Caco-2 (cell line): Measurements from ENCODE around the gene CDKN3. TPM values are rescaled to one million over a fixed set of nuclear protein-coding genes. Genes with fewer than 3 reads are reported as not detected.
"Not testable (repeated sequence)": the region's sequence is repeated elsewhere in the genome, so short reads cannot be mapped to it uniquely, and the experiment has no call there.

Source experiments
- BruUV-seq: library from RNA; stranded (reverse); fragments of 400-500 nt; replicated peaks from 2 replicates; lab custom pipeline; 2021; lab: Mats Ljungman, UMichigan
- CTCF ChIA-PET: fragments of 300-600 bp; sonication (Branson Sonifier 250); formaldehyde crosslinking; loops from one replicate; lab custom pipeline; 2022; ENCODE audit warnings: antibody characterized with exemption; lab: Charles Lee
- POLR2A ChIA-PET: fragments of 300-600 bp; sonication (Branson Sonifier 250); formaldehyde crosslinking; loops from one replicate; lab custom pipeline; 2022; ENCODE audit warnings: antibody characterized with exemption; lab: Charles Lee
- DNase-seq, 2 experiments: peaks; one replicate each; pipeline versions ENCODE4 v3.0.0 to v3.0.0-alpha.2; 2020 to 2022
- H3K27me3 ChIP-seq: replicated peaks from 2 replicates; pipeline ENCODE4 v1.6.0; 2011; ENCODE audit warnings: low read length; ENCODE audit not compliant: control insufficient read depth, insufficient read depth
- H3K36me3 ChIP-seq: 2 replicates; pipeline ENCODE4 v1.5.1; 2011; ENCODE audit warnings: low read length; ENCODE audit not compliant: control insufficient read depth, insufficient read depth
- H3K4me1 ChIP-seq: fragments of 250-450 bp; sonication (Bioruptor Pico); 2 replicates; pipeline ENCODE4 v1.5.1; 2020; ENCODE audit warnings: mild to moderate bottlenecking
- H3K4me3 ChIP-seq: 2 replicates; pipeline ENCODE4 v1.5.1; 2011; ENCODE audit warnings: low read depth, mild to moderate bottlenecking, control low read depth, low read length
- H3K9me3 ChIP-seq: fragments of 250-450 bp; sonication (Bioruptor Pico); 2 replicates; pipeline ENCODE4 v1.5.1; 2020; ENCODE audit warnings: mild to moderate bottlenecking, moderate library complexity
- H3K27ac Mint-ChIP-seq: one replicate; pipeline ENCODE4 v1.8.0; 2022; ENCODE audit warnings: mixed read lengths; ENCODE audit not compliant: unreplicated experiment
- H3K27me3 Mint-ChIP-seq: one replicate; pipeline ENCODE4 v1.8.0; 2022; ENCODE audit warnings: mixed read lengths; ENCODE audit not compliant: insufficient read depth, unreplicated experiment
- H3K36me3 Mint-ChIP-seq: one replicate; pipeline ENCODE4 v1.8.0; 2022; ENCODE audit warnings: mild to moderate bottlenecking, mixed read lengths; ENCODE audit not compliant: insufficient read depth, unreplicated experiment
- H3K4me1 Mint-ChIP-seq: one replicate; pipeline ENCODE4 v1.8.0; 2022; ENCODE audit warnings: low read depth, mixed read lengths; ENCODE audit not compliant: unreplicated experiment
- H3K4me3 Mint-ChIP-seq: one replicate; pipeline ENCODE4 v1.8.0; 2022; ENCODE audit warnings: mild to moderate bottlenecking, moderate library complexity, mixed read lengths; ENCODE audit not compliant: unreplicated experiment
- H3K9me3 Mint-ChIP-seq: one replicate; pipeline ENCODE4 v1.8.0; 2022; ENCODE audit warnings: mixed read lengths; ENCODE audit not compliant: unreplicated experiment
- CTCF ChIP-seq, 2 experiments: fragments of 200-600 bp in 1 of 2; IDR thresholded peaks; 1 replicate in 1 of 2; 2 replicates in 1 of 2; pipeline versions ENCODE4 v1.5.1 to v1.8.0; 2011 to 2022; ENCODE audit warnings: antibody characterized with exemption in 1 of 2, control low read depth in 1 of 2, inconsistent platforms in 1 of 2, low read depth in 1 of 2, low read length in 1 of 2, mild to moderate bottlenecking in 1 of 2, moderate library complexity in 1 of 2; ENCODE audit not compliant: insufficient read depth in 1 of 2, severe bottlenecking in 1 of 2, unreplicated experiment in 1 of 2
- intact Hi-C: fragments of 100-400 bp; cut with micrococcal nuclease; formaldehyde crosslinking; loops from one replicate; pipeline ENCODE4 v1.10.0; 2022; ENCODE audit not compliant: unreplicated experiment
- total RNA-seq: library from RNA; stranded (reverse); gene quantifications from 2 replicates; pipeline ENCODE4 v1.2.3, GENCODE V29; 2022

CDKN3 gene
- total RNA-seq, 1 experiment from 2014 or later = 83.0 TPM

DNA sequence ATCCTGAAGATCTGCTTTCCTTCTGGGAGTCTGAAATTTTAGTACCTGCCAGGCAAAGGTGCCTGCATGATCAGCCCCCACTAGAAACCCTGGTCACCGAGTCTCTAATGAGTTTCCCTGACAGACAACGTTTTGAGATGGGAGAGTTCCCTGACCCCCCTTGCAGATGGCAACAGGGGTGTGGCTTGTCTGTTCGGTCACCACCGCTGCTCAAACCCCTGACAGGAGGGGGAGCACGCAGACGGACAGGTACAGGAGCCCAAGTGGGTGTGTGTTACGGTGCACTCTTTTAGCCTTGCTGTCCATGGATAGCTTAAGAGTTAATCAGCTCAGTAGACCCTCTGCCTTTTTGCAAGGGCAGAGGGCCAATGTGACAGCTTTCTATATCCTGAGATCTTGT is 19.3 kb upstream of the CDKN3 start:
- Mint-ChIP-seq H3K4me1 (peaks cover 7% of the 10 kb centered on the region), H3K27ac (no peak overlapping the region), H3K27me3 (no peaks in the 10 kb centered on the region), H3K36me3 (no peaks in the 10 kb centered on the region), H3K4me3 (no peak overlapping the region), H3K9me3 (no peaks in the 10 kb centered on the region)
- Histone ChIP-seq H3K27me3 (no peaks in the 10 kb centered on the region), H3K4me1 (no peaks in the 10 kb centered on the region), H3K36me3 (no peaks in the 10 kb centered on the region), H3K4me3 (no peak overlapping the region), H3K9me3 (no peaks in the 10 kb centered on the region)
- POLR2A ChIA-PET = no interaction called here
- CTCF ChIA-PET = interaction anchor here (0.8 kb wide), 1 partner anchor 19 kb away, joined by 3 read pairs; the partner anchor contains the start of gene CDKN3
- DNase-seq = no peak
- intact Hi-C loops = no loop called here
- no peak for TF ChIP-seq CTCF (IDR thresholded peaks at IDR 0.05; ENCODE audit: insufficient read depth in 1 of 2, low read depth in 1 of 2, low read length in 1 of 2, severe bottlenecking in 1 of 2, unreplicated experiment in 1 of 2)
- BruUV-seq = no TSS peak

DNA sequence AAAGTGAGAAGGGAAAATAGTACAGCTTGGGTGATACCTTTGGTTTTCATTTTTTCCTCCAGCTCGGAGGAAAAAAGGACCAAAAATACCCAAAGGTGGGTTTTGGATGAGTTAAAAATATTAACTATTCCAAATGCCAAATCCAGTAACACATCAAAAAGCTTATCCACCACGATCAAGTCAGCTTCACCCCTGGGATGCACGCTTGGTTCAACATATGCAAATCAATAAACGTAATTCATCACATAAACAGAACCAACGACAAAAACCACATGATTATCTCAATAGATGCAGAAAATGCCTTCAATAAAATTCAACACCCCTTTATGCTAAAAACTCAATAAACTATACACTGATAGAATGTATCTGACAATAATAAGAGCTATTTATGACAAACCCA is 17.9 kb upstream of the CDKN3 start:
- H3K4me1 ChIP-seq, H3K9me3 ChIP-seq, CTCF ChIA-PET, H3K4me3 ChIP-seq, H3K36me3 Mint-ChIP-seq, intact Hi-C loops, H3K36me3 ChIP-seq, POLR2A ChIA-PET, H3K4me1 Mint-ChIP-seq, DNase-seq, H3K9me3 Mint-ChIP-seq, H3K27ac Mint-ChIP-seq, BruUV-seq, H3K27me3 ChIP-seq, H3K27me3 Mint-ChIP-seq, H3K4me3 Mint-ChIP-seq: not testable (repeated sequence)

GRCh38 chr14:54380558-54380957 is 16.2 kb upstream of the CDKN3 start:
- H3K4me3 Mint-ChIP-seq, POLR2A ChIA-PET, H3K9me3 ChIP-seq, DNase-seq, H3K4me3 ChIP-seq, H3K27ac Mint-ChIP-seq, H3K27me3 ChIP-seq, BruUV-seq, H3K27me3 Mint-ChIP-seq, H3K36me3 ChIP-seq, H3K9me3 Mint-ChIP-seq, CTCF ChIA-PET, intact Hi-C loops, H3K4me1 ChIP-seq, H3K36me3 Mint-ChIP-seq, H3K4me1 Mint-ChIP-seq: not testable (repeated sequence)

GRCh38 chr14:54381821-54382220 is 15.0 kb upstream of the CDKN3 start:
- H3K4me1 ChIP-seq = peaks cover 2% of the 10 kb centered on the region; the same call in 1 of the 2 replicates
- no TSS peak for BruUV-seq
- no peaks in the 10 kb centered on the region for H3K27me3 ChIP-seq
- Mint-ChIP-seq H3K36me3 (no peaks in the 10 kb centered on the region), H3K4me1 (peaks cover under 1% of the 10 kb centered on the region), H3K27me3 (no peaks in the 10 kb centered on the region), H3K27ac (no peak overlapping the region), H3K4me3 (no peak overlapping the region), H3K9me3 (no peaks in the 10 kb centered on the region)
- intact Hi-C loops = no loop called here
- H3K4me3 ChIP-seq = no peak overlapping the region
- TF ChIP-seq CTCF (IDR thresholded peaks at IDR 0.05; ENCODE audit: insufficient read depth in 1 of 2, low read depth in 1 of 2, low read length in 1 of 2, severe bottlenecking in 1 of 2, unreplicated experiment in 1 of 2) = no peak
- DNase-seq = no peak
- H3K36me3 ChIP-seq = no peaks in the 10 kb centered on the region
- no peaks in the 10 kb centered on the region for H3K9me3 ChIP-seq
- POLR2A ChIA-PET = no interaction called here
- CTCF ChIA-PET = interaction anchor here (0.9 to 1.3 kb wide), 2 partner anchors 15 kb away, joined by 3 to 5 read pairs; partner anchors contain the start of gene CDKN3
